ENCODE results near the gene BPTF.
"Not testable (repeated sequence)": the region's sequence is repeated elsewhere in the genome, so short reads cannot be mapped to it uniquely, and the experiment has no call there.

Gene BPTF

DNA sequence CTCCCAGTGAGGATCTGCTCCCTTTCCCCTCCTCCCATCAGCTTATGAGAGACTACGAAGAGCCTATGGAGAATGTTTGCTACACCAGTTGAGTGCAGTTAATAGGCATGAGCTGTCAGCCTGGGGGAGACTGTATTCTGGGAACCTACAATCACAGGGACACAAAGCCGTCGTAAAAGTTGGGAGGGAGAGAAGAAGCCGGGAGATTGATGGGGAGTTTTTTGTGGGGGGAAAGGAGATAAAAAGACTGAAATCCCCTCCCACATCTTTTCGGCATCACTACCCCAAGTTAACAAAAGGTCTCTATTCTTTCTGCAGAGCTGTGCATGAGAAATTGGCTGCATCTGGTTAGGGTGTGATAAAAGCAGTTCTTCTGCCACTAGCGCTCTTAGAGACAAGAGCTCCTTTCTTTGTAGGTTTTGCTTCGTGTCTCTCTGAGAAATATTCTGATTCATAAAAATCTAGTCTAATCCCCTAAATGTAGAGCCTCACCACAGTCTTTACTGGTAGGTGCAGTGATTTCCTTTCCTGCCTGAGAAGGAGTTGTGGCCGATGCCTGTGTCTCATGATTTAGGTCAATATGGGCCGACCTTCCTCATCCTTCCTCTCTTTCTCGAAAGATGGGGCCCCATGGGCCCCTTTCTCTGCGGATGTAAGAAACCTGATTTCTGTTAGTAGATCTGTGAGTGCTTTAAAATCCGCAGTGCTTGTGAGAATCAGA lies 77.4 kb downstream of the BPTF start:
- no peak for TF ChIP-seq CTCF (IDR thresholded peaks at IDR 0.05; ENCODE audit: low read depth, low read length)
- no peak overlapping the region for H3K4me3 ChIP-seq (ENCODE audit: low read depth, low read length)

GRCh38 chr17:67905298-67905697 lies 80.0 kb downstream of the BPTF start:
- H3K4me3 ChIP-seq (ENCODE audit: low read depth, low read length), result not testable (repeated sequence)

DNA sequence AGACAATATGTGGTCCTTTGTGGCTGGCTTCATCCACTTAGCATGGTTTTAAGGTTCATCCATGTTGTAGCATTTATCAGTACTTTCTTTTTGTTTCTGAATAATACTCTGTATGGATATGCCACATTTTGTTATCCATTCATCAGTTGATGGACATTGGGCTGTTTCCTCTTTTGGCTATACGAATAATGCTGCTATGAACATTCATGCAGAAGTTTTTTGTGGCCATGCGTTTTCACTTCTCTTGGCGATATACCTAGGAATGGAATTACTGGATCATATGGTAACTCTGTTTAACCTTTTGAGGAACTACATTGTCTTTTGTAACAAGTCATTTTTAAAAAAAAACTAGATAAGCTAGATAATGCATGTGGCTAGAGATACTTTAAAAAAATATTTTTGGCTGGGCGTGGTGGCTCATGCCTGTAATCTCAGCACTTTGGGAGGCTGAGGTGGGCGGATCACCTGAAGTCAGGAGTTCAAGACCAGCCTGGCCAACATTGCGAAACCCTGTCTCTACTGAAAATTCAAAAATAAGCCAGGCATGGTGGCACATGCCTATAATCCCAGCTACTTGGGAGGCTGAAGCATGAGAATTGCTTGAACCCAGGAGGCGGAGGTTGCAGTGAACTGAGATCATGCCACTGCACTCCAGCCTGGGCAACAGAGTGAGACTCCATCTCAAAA lies 85.0 kb downstream of the BPTF start:
- H3K4me3 ChIP-seq (ENCODE audit: low read depth, low read length), result not testable (repeated sequence)

GRCh38 chr17:67911059-67911782 lies 85.9 kb downstream of the BPTF start:
- TF ChIP-seq CTCF (IDR thresholded peaks at IDR 0.05; ENCODE audit: low read depth, low read length), result no peak
- H3K4me3 ChIP-seq (ENCODE audit: low read depth, low read length), result no peak overlapping the region

DNA sequence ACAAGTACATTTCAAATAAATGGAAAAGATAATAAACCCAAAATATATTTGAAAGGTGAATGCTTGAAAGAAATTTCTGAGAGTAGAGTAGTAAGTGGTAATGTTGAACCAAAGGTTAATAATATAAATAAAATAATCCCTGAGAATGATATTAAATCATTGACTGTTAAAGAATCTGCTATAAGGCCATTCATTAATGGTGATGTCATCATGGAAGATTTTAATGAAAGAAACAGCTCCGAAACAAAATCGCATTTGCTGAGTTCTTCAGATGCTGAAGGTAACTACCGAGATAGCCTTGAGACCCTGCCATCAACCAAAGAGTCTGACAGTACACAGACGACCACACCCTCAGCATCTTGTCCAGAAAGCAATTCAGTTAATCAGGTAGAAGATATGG lies 86.8 kb downstream of the BPTF start:
- no peak overlapping the region for H3K4me3 ChIP-seq (ENCODE audit: low read depth, low read length)
- TF ChIP-seq CTCF (IDR thresholded peaks at IDR 0.05; ENCODE audit: low read depth, low read length), result no peak

GRCh38 chr17:67912656-67913055 lies 87.4 kb downstream of the BPTF start:
- no peak for TF ChIP-seq CTCF (IDR thresholded peaks at IDR 0.05; ENCODE audit: low read depth, low read length)

GRCh38 chr17:67920212-67920611 lies 94.9 kb downstream of the BPTF start:
- H3K4me3 ChIP-seq (ENCODE audit: low read depth, low read length), result no peak overlapping the region
- TF ChIP-seq CTCF (IDR thresholded peaks at IDR 0.05; ENCODE audit: low read depth, low read length), result no peak

More at GRCh38 chr17:67912656-67913055, 87.4 kb downstream of the BPTF start:
- H3K4me3 ChIP-seq (ENCODE audit: low read depth, low read length), result no peak overlapping the region

DNA sequence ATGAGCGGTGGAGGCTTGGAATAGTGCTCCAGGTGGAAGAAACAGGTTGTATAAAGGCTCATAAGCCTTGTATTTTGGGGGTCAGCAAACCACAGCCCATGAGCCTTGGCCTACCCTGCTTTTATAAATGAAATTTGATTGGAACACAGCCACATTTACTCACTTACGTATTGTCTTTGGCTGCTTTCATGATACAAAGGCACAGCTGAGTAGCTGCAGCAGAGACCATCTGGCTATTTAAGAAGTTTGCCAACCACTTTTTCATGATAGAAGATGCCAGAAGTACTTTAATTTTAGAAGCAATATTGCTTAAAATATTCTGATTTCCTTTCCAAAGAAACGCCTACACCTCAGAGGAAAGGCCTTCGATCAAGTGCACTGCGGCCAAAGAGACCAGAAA lies 97.2 kb downstream of the BPTF start:
- H3K4me3 ChIP-seq (ENCODE audit: low read depth, low read length), result no peak overlapping the region
- TF ChIP-seq CTCF (IDR thresholded peaks at IDR 0.05; ENCODE audit: low read depth, low read length), result no peak

GRCh38 chr17:67928842-67929241 lies 103.5 kb downstream of the BPTF start:
- not testable (repeated sequence) for H3K4me3 ChIP-seq (ENCODE audit: low read depth, low read length)

All from WI38 (cell line).